ENCODE results near the gene PRICKLE4.

Gene PRICKLE4

DNA sequence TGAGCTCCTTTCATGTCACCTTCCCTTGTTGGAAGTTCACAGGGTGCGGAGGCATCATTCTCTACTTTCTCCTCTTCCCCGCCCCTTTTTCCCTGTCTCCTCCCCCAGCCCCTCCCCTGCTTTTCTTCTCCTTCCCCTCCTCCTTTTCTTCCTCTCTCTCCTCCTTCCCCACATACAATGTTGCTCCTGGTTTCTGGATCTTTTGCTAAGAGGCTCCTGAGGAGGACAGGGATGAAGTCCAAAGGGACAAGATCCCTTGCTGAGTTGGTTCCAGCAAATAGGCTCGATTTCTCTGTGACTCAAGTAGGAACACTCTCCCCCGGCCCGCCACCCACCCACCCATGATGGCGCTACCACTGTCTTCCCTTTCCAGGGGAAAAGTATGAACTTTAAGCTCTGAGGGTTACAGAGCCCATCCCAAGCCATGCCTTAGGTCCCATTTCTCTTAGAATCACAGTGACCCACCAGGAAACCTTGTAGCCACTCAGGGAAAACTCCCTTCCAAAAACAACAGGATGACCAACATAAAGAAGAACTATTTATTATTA lies 44.3 kb upstream of the PRICKLE4 start:
- no peaks in the 10 kb centered on the region for H3K9me3 ChIP-seq (ENCODE audit: control insufficient read depth, insufficient read depth, low read depth, low read length)
- CTCF ChIA-PET = interaction anchor here (0.6 to 6.7 kb wide), 15 partner anchors 10 to 368 kb away, joined by 3 to 51 read pairs (median 3); partner anchors contain the start of genes BYSL, MED20, PRICKLE4 and TOMM6
- no peak overlapping the region for H3K27ac ChIP-seq (ENCODE audit: extremely low read depth, low read depth, low read length)
- POLR2A ChIA-PET = no interaction called here
- H3K4me1 ChIP-seq (ENCODE audit: control insufficient read depth, insufficient read depth, low read length) = 0 out of 2 replicates have a peak, but pooled peaks cover 3% of the 10 kb centered on the region
- H3K4me3 ChIP-seq (ENCODE audit: low read depth, low read length) = no peak overlapping the region
- no peaks in the 10 kb centered on the region for H3K36me3 ChIP-seq (ENCODE audit: control insufficient read depth in 2 of 2, insufficient read depth in 1 of 2, low read length in 2 of 2)
- TF ChIP-seq ZNF600 (tag by site-specific recombination; IDR thresholded peaks at IDR 0.05) = 0 out of 2 replicates have a peak, but pooled peaks have one; percentile 0
- no peak for TF ChIP-seq GLIS1 (tag by site-specific recombination; IDR thresholded peaks at IDR 0.05)
- peak; percentile 57; the same call in 1 of the 2 replicates for TF ChIP-seq PRDM1 (tag by site-specific recombination; IDR thresholded peaks at IDR 0.05)
- peak; percentile 2 for TF ChIP-seq SP3 (tag by site-specific recombination; IDR thresholded peaks at IDR 0.05)
- TF ChIP-seq ZNF146 (tag by site-specific recombination; IDR thresholded peaks at IDR 0.05) = no peak
- TF ChIP-seq ZNF707 (tag by site-specific recombination; IDR thresholded peaks at IDR 0.05) = no peak

DNA sequence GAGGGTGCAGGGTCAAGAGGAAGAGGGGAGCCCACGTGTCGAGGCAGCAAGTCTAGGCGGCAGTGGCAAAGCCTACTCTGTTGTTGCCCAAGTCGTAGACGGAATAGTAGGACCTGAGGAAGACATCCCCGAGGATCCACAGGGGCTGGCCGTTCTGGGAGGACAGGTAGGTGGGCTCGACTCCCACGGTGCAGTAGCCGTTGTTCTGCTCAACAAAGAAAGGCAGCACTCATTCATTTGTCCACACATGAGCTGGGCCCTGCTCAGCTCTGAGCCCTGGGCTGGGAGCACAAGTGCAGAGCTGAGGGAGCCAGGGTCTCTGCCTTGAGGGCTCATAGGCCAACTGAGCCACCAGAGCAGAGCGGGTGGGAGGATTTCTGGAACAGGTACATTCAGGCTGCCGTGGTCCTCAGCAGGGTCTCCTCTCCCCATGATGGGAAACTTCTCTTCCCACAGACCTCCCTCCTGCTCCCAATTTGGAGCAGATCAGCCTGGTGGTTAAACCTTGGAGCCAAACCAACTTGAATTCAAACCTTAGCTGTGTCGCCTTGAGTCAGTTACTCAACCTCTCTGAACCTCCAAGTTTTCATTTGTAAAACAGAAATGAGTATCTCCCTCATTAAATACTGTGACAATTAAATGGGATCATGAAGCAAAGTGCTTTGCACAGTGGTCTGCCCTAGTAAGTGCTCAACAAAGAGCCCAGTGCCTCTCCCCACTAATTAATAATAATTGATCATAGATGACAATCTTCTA lies 43.6 kb upstream of the PRICKLE4 start:
- H3K9me3 ChIP-seq (ENCODE audit: control insufficient read depth, insufficient read depth, low read depth, low read length) = no peaks in the 10 kb centered on the region
- POLR2A ChIA-PET = no interaction called here
- CTCF ChIA-PET = interaction anchor here (1.0 to 6.7 kb wide), 4 partner anchors 32 to 308 kb away, joined by 4 to 51 read pairs (median 5); no protein-coding TSS in a partner anchor

DNA sequence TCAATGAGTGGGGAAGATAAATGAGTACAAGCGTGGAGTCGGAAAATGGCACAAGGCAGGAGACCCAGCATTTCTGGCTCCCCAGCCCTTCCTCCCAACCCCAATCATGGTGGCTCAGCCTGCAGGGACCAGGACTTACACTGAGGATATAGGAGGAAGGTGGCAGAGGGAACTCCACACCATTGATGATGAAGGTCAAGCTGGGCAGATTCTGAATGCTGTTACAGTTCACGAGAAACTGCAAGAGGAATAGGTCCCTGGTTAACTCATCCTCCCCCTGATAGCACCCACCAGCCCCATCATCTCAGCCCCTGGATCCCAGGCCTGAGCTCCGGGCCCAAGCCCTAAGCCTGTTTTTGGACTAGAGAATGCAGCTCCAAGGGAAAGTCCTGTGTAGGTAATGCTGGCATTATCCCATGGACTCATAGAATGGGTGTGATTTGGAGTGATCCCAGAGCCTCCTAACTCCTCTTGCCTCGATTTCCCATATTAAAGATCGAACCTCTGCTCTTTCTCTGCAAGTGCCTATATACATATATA lies 42.9 kb upstream of the PRICKLE4 start:
- ChIA-PET POLR2A (no interaction called here), CTCF (interaction anchor here (1.0 to 6.7 kb wide), 3 partner anchors 33 to 49 kb away, joined by 4 to 51 read pairs (median 5); no protein-coding TSS in a partner anchor)
- TF ChIP-seq ZNF837 (tag by site-specific recombination; IDR thresholded peaks at IDR 0.05) (no peak), ZNF184 (tag by site-specific recombination; IDR thresholded peaks at IDR 0.05) (no peak), ZNF274 (IDR thresholded peaks at IDR 0.05; ENCODE audit: low read length) (no peak), ZNF274 (tag by site-specific recombination; IDR thresholded peaks at IDR 0.05; ENCODE audit: borderline replicate concordance) (no peak), ZNF426 (tag by site-specific recombination; IDR thresholded peaks at IDR 0.05) (no peak), ZNF221 (tag by site-specific recombination; IDR thresholded peaks at IDR 0.05; ENCODE audit: borderline replicate concordance) (no peak), ZFP37 (tag by site-specific recombination; IDR thresholded peaks at IDR 0.05) (no peak)
- TF ChIP-seq, protein P1, sequence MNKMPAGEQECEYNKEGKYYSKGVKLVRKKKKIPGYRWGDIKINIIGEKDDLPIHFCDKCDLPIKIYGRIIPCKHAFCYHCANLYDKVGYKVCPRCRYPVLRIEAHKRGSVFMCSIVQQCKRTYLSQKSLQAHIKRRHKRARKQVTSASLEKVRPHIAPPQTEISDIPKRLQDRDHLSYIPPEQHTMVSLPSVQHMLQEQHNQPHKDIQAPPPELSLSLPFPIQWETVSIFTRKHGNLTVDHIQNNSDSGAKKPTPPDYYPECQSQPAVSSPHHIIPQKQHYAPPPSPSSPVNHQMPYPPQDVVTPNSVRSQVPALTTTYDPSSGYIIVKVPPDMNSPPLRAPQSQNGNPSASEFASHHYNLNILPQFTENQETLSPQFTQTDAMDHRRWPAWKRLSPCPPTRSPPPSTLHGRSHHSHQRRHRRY (tag by site-specific recombination; IDR thresholded peaks at IDR 0.05) = no peak
- H3K36me3 ChIP-seq (ENCODE audit: control insufficient read depth in 2 of 2, insufficient read depth in 1 of 2, low read length in 2 of 2) = no peaks in the 10 kb centered on the region
- no peaks in the 10 kb centered on the region for H3K9me3 ChIP-seq (ENCODE audit: control insufficient read depth, insufficient read depth, low read depth, low read length)
- H3K4me1 ChIP-seq (ENCODE audit: control insufficient read depth, insufficient read depth, low read length) = 0 out of 2 replicates have a peak, but pooled peaks cover 3% of the 10 kb centered on the region
- H3K4me3 ChIP-seq (ENCODE audit: low read depth, low read length) = no peak overlapping the region
- H3K27ac ChIP-seq (ENCODE audit: extremely low read depth, low read depth, low read length) = no peak overlapping the region

More for the DNA sequence above, 43.6 kb upstream of the PRICKLE4 start:
- Histone ChIP-seq H3K4me3 (ENCODE audit: low read depth, low read length) (no peak overlapping the region), H3K36me3 (ENCODE audit: control insufficient read depth in 2 of 2, insufficient read depth in 1 of 2, low read length in 2 of 2) (no peaks in the 10 kb centered on the region), H3K27ac (ENCODE audit: extremely low read depth, low read depth, low read length) (no peak overlapping the region), H3K4me1 (ENCODE audit: control insufficient read depth, insufficient read depth, low read length) (0 out of 2 replicates have a peak, but pooled peaks cover 3% of the 10 kb centered on the region)
- TF ChIP-seq ZBTB20 (tag by site-specific recombination; IDR thresholded peaks at IDR 0.05) (no peak), ZNF416 (tag by site-specific recombination; IDR thresholded peaks at IDR 0.05) (no peak), ZNF768 (tag by site-specific recombination; IDR thresholded peaks at IDR 0.05) (peak; percentile 81; the same call in 1 of the 2 replicates)
- TF ChIP-seq, protein P1 (tag by site-specific recombination; IDR thresholded peaks at IDR 0.05) = no peak
